Activated CD4-positive, alpha-beta T cell treated with anti-CD3 and anti-CD28 coated beads, Interleukin-2, amount 50 U/mL, for 1 hour (primary cell): Measurements from ENCODE around the gene SACM1L.
"Not testable (repeated sequence)": the region's sequence is repeated elsewhere in the genome, so short reads cannot be mapped to it uniquely, and the experiment has no call there.

Experiments used
- DNase-seq: peaks from one replicate; pipeline ENCODE4 v3.0.0-alpha.2; 2020

Gene SACM1L

GRCh38 chr3:45695166-45695565, 6.0 kb downstream of the SACM1L start:
- DNase-seq = not testable (repeated sequence)

GRCh38 chr3:45700570-45701073, 11.4 kb downstream of the SACM1L start:
- DNase-seq = no peak

- DNase-seq = no peak
Measured at GRCh38 chr3:45701172-45701867, 12.1 kb downstream of the SACM1L start.

- no peak for DNase-seq
Measured at GRCh38 chr3:45704301-45704943, 15.2 kb downstream of the SACM1L start.

GRCh38 chr3:45705839-45706808, 16.9 kb downstream of the SACM1L start:
- DNase-seq = no peak

GRCh38 chr3:45711931-45712330, 22.7 kb downstream of the SACM1L start:
- no peak for DNase-seq

- DNase-seq = no peak
Measured at GRCh38 chr3:45712434-45713110, 23.4 kb downstream of the SACM1L start.

- DNase-seq = no peak
Measured at GRCh38 chr3:45715945-45716344, 26.7 kb downstream of the SACM1L start.

GRCh38 chr3:45716790-45717336, 27.7 kb downstream of the SACM1L start:
- DNase-seq = no peak

GRCh38 chr3:45719655-45720487, 30.7 kb downstream of the SACM1L start:
- no peak for DNase-seq

- no peak for DNase-seq
Measured at GRCh38 chr3:45724911-45725310, 35.7 kb downstream of the SACM1L start.

GRCh38 chr3:45729614-45730013, 40.4 kb downstream of the SACM1L start:
- no peak for DNase-seq

GRCh38 chr3:45730409-45731154, 41.4 kb downstream of the SACM1L start:
- DNase-seq = no peak

- DNase-seq = no peak
Measured at GRCh38 chr3:45736707-45737106, 47.5 kb downstream of the SACM1L start.

GRCh38 chr3:45737234-45737633, 48.0 kb downstream of the SACM1L start:
- no peak for DNase-seq

GRCh38 chr3:45739991-45740390, 50.8 kb downstream of the SACM1L start:
- no peak for DNase-seq

- no peak for DNase-seq
Measured at GRCh38 chr3:45741247-45741646, 52.1 kb downstream of the SACM1L start.

GRCh38 chr3:45741742-45742460, 52.7 kb downstream of the SACM1L start:
- no peak for DNase-seq

- no peak for DNase-seq
Measured at GRCh38 chr3:45742461-45743089, 53.4 kb downstream of the SACM1L start.
